HUES48 (cell line): Measurements from ENCODE around the gene PER3.

Experiments
- H3K27ac ChIP-seq: one replicate; pipeline ENCODE4 v1.7.0; 2013; ENCODE audit warnings: low read depth, low read length, inconsistent platforms
- H3K27me3 ChIP-seq: 2 replicates; pipeline ENCODE4 v1.6.1; 2013; ENCODE audit warnings: mild to moderate bottlenecking, low read length; ENCODE audit not compliant: control insufficient read depth, insufficient read depth
- H3K36me3 ChIP-seq: 2 replicates; pipeline ENCODE4 v1.6.1; 2013; ENCODE audit warnings: low read length; ENCODE audit not compliant: control insufficient read depth, insufficient read depth
- H3K4me1 ChIP-seq: 2 replicates; pipeline ENCODE4 v1.6.1; 2013; ENCODE audit warnings: mild to moderate bottlenecking, low read length; ENCODE audit not compliant: control insufficient read depth, insufficient read depth
- H3K4me3 ChIP-seq: 2 replicates; pipeline ENCODE4 v1.5.1; 2013; ENCODE audit warnings: mild to moderate bottlenecking, low read depth, low read length
- H3K9ac ChIP-seq: 2 replicates; pipeline ENCODE4 v1.6.1; 2013; ENCODE audit warnings: mild to moderate bottlenecking, low read depth, low read length, moderate library complexity
- H3K9me3 ChIP-seq: 2 replicates; pipeline ENCODE4 v1.6.1; 2013; ENCODE audit warnings: low read length; ENCODE audit not compliant: control insufficient read depth, insufficient read depth

The PER3 gene

DNA sequence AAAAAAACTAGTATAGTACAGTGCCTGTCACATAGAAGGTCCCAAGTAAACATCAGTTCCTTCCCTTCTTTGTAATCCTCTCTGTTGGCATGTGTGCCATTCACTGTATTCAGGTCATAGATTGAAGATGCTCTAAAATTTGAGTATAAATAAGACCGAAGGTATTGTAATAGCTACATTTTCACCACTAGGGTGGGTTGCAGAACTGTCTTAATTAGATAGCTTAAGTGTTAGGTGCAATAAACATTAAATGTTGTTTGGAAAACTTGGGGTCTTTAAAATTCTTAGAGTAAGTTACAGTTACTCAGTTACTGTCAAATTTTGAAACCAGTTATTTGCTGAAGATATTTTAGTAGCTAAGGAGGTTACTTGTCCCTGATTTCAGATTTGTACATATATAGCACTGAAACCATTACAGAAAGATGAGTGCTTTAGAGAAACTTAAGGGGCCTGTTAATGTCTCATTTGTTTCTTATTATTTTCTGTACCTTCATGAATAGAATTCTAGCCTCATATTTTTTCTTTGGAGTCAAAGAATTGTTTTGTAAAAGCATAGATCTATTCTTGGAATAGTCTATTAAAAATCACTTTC, 24.3 kb downstream of the PER3 start:
- H3K9ac ChIP-seq: no peak overlapping the region
- H3K4me1 ChIP-seq: no peaks in the 10 kb centered on the region

GRCh38 chr1:7809742-7810141, 25.7 kb downstream of the PER3 start:
- Histone ChIP-seq H3K9me3 (peaks cover 20% of the 10 kb centered on the region), H3K27ac (no peak overlapping the region), H3K9ac (no peak overlapping the region), H3K4me1 (no peaks in the 10 kb centered on the region), H3K36me3 (peaks cover 25% of the 10 kb centered on the region), H3K27me3 (no peaks in the 10 kb centered on the region), H3K4me3 (no peak overlapping the region)

More for the DNA sequence above, 24.3 kb downstream of the PER3 start:
- Histone ChIP-seq H3K36me3 (peaks cover 35% of the 10 kb centered on the region), H3K4me3 (no peak overlapping the region), H3K9me3 (peaks cover 9% of the 10 kb centered on the region), H3K27me3 (no peaks in the 10 kb centered on the region), H3K27ac (no peak overlapping the region)

- no peak overlapping the region for H3K27ac ChIP-seq
- H3K9ac ChIP-seq: no peak overlapping the region
- peaks cover 20% of the 10 kb centered on the region for H3K9me3 ChIP-seq
- peaks cover 20% of the 10 kb centered on the region for H3K36me3 ChIP-seq
- H3K27me3 ChIP-seq: no peaks in the 10 kb centered on the region
- no peak overlapping the region for H3K4me3 ChIP-seq
- H3K4me1 ChIP-seq: no peaks in the 10 kb centered on the region
These were observed 26.3 kb downstream of the PER3 start for GRCh38 chr1:7810395-7810794.

- H3K27ac ChIP-seq: no peak overlapping the region
- no peaks in the 10 kb centered on the region for H3K27me3 ChIP-seq
- no peak overlapping the region for H3K9ac ChIP-seq
- H3K4me1 ChIP-seq: no peaks in the 10 kb centered on the region
- peaks cover 18% of the 10 kb centered on the region for H3K36me3 ChIP-seq
- H3K9me3 ChIP-seq: peaks cover 20% of the 10 kb centered on the region
- no peak overlapping the region for H3K4me3 ChIP-seq
These were observed 27.4 kb downstream of the PER3 start for GRCh38 chr1:7811476-7811875.

DNA sequence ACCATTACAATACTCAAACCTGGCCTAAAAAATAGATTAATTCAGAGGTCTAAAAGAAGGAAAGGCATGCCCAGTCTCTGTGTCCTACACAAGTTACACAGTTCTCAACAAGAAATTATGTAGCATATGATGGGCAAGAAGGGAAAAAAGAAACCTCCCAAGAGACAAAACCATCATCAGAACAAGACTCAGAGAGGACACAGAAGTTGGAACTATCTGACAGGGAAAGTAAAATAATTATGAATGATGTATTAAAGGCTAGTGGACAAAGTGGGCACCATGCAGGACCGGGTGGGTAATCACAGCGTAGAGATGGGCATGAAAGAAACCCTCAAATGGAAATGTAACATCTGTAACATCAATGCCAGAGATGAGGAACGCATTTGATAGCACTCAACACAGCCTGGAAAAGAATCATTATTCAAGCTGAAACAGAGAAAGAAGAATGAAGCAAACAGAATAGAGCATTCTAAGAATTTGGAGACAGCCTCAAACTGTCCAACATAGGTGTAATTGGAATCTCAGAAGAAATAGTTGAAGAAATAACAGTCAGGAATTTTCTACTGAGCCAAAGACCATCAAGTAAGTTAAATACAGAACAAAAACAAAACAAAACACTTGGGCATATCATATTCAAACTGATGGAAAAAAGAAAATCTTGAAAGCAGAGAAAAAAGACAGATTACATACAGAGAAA, 29.7 kb downstream of the PER3 start:
- Histone ChIP-seq H3K27ac (no peak overlapping the region), H3K9me3 (peaks cover 20% of the 10 kb centered on the region), H3K4me1 (no peaks in the 10 kb centered on the region), H3K9ac (no peak overlapping the region), H3K4me3 (no peak overlapping the region), H3K36me3 (peaks cover 18% of the 10 kb centered on the region), H3K27me3 (no peaks in the 10 kb centered on the region)

GRCh38 chr1:7821282-7821681, 37.2 kb downstream of the PER3 start:
- H3K27ac ChIP-seq: no peak overlapping the region
- H3K27me3 ChIP-seq: no peaks in the 10 kb centered on the region
- H3K36me3 ChIP-seq: peaks cover 13% of the 10 kb centered on the region
- H3K9ac ChIP-seq: no peak overlapping the region
- no peaks in the 10 kb centered on the region for H3K9me3 ChIP-seq
- H3K4me1 ChIP-seq: no peaks in the 10 kb centered on the region
- no peak overlapping the region for H3K4me3 ChIP-seq

- Histone ChIP-seq H3K4me1 (no peaks in the 10 kb centered on the region), H3K4me3 (no peak overlapping the region), H3K36me3 (peaks cover 36% of the 10 kb centered on the region), H3K27me3 (no peaks in the 10 kb centered on the region), H3K9me3 (no peaks in the 10 kb centered on the region), H3K9ac (no peak overlapping the region), H3K27ac (no peak overlapping the region)
These were observed 40.6 kb downstream of the PER3 start for GRCh38 chr1:7824701-7825100.

DNA sequence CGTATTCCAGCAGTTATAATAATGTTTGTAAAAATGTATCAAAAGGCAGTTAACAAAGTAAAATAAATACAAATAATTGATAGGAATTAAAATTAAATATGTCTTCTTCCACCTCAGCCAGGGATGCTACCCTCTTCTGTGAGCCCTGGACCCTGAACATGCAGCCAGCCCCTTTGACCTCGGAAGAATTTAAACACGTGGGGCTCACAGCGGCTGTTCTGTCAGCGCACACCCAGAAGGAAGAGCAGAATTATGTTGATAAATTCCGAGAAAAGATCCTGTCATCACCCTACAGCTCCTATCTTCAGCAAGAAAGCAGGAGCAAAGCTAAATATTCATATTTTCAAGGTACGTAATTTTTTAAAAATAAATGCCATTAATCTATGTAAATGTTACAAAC, 42.3 kb downstream of the PER3 start:
- Histone ChIP-seq H3K9ac (no peak overlapping the region), H3K4me3 (no peak overlapping the region), H3K9me3 (no peaks in the 10 kb centered on the region), H3K27ac (no peak overlapping the region), H3K27me3 (no peaks in the 10 kb centered on the region), H3K36me3 (peaks cover 32% of the 10 kb centered on the region), H3K4me1 (no peaks in the 10 kb centered on the region)

GRCh38 chr1:7827126-7827955, 43.2 kb downstream of the PER3 start:
- H3K27me3 ChIP-seq: no peaks in the 10 kb centered on the region
- no peaks in the 10 kb centered on the region for H3K9me3 ChIP-seq
- H3K36me3 ChIP-seq: peaks cover 32% of the 10 kb centered on the region
- H3K27ac ChIP-seq: no peak overlapping the region
- no peak overlapping the region for H3K4me3 ChIP-seq
- H3K9ac ChIP-seq: no peak overlapping the region
- H3K4me1 ChIP-seq: no peaks in the 10 kb centered on the region

- H3K4me3 ChIP-seq: no peak overlapping the region
- H3K9me3 ChIP-seq: no peaks in the 10 kb centered on the region
- H3K27me3 ChIP-seq: no peaks in the 10 kb centered on the region
- no peak overlapping the region for H3K9ac ChIP-seq
- no peaks in the 10 kb centered on the region for H3K4me1 ChIP-seq
- H3K36me3 ChIP-seq: peaks cover 31% of the 10 kb centered on the region
- H3K27ac ChIP-seq: no peak overlapping the region
These were observed 47.4 kb downstream of the PER3 start for GRCh38 chr1:7831458-7831857.

- Histone ChIP-seq H3K9ac (no peak overlapping the region), H3K9me3 (no peaks in the 10 kb centered on the region), H3K27ac (no peak overlapping the region), H3K4me3 (no peak overlapping the region), H3K36me3 (peaks cover 25% of the 10 kb centered on the region), H3K27me3 (no peaks in the 10 kb centered on the region), H3K4me1 (no peaks in the 10 kb centered on the region)
These were observed 48.9 kb downstream of the PER3 start for GRCh38 chr1:7833035-7833434.
